NCI-H187 treated with DMSO at 0.1 percent for 48 hours (cell line): Measurements from ENCODE around the gene RAB15.

Experiments
- DNase-seq: peaks from one replicate; lab custom pipeline; 2025; lab: John Stamatoyannopoulos, UW

The RAB15 gene

DNA sequence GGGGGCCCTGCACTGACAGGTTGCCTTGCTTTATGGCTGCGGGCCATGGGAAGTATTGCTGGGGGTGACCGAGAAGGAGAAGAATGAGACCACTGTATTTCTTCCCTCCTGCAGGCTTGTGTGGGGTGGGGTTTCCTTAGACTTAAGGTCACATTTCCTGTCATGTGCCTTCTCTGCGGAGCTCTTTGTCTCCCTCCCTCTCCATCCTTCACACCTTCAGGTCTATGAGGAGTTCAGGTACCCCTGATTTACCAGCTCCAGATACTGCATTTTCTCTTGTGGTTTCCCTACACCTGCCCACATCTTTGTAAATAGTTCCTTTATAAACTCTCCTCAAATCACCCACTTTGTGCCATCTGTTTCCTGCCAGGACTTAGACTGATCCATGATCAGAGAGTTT, 18.2 kb upstream of the RAB15 start:
- DNase-seq: no peak

DNA sequence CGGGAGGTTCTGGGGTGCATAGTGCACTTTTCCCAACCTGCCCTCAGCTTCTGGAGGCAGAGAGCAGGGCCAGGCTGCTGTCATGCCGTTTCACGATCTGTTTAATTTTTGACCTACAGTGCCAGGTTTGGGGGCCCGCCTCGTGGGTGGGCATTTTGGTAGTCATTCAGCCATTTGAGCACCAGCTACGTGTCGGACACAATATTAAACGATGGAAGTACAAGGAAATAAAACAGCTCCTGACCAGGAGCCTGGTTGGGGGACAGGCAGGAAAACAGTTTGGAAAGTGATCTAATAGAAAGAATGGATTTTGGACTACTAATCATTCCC, 15.3 kb upstream of the RAB15 start:
- no peak for DNase-seq

- peak; percentile 94 for DNase-seq
Observed at GRCh38 chr14:64986648-64987437, 14.7 kb upstream of the RAB15 start, which contains the start of gene FNTB. TSS of gene FNTB (plus strand) at chr14:64986895. CDS start at chr14:64986954, 59 bp downstream.

DNA sequence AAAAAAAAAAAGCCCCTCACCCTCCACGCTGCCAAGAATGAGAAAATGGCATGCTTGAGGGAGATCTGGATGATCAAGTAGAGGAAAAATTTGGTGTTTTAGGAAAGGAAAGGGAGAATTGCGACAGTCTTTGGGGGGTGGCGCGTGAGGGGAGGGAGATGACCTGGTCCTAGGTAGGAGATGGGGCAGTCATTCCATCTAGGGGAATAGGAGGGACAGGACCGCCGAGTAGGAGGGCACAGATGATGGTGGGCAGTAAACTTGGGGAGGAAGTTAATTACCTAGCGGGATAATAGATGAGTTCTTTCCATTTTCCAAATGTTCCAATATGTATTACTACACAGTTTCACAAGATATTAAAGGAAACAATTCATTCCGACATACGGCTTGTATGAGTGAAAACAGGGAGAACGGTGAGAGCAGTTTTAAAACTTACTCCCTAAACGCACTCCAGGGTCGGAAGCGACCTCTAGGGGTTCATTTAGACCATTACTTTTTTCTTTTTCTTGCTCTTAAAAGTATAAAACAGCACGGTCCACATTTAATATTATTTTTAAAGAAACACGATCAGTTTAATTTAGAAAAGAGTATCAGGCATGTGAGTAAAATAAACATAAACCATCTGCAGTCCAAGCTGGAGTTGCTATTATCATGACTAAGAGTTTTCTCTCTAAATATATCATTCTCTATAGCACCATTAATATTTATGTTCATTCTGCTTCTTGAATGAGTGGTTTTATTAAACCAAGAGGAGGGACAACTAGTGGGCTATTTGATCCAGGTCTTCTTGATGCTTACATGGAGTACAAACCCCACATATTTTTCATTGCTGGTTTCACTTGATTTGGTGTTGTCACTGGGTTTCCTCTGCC, 11.5 kb upstream of the RAB15 start:
- DNase-seq: no peak

DNA sequence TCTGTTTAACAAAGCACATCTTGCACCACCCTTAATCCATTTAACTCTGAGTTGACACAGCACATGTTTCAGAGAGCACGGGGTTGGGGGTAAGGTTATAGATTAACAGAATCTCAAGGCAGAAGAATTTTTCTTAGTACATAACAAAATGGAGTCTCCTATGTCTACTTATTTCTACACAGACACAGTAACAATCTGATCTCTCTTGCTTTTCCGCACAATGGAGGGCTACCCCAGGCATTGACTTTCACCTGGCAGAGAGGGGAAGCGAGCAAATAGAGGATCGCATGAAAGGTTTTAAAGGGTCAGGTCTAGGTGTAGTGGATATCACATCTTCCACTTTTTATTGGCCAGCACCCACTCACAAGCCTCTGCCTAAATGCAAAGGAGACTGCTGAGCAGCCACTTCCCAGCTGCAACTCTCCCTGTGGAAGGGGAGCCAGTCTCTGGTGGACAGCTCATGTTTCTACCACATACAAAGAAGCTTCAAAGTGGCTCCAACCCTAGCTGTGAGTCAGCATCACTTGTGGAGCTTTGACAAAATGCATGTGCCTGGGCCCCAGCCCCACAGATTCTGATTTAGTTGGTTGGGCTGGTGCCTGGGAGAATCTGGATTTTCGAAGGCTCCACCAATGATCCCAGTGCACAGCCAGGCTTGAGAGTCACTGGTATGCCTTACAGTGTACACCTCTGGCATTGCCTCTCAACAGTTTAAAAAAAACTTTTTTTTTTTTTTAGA, 7.4 kb upstream of the RAB15 start:
- peak; percentile 70 for DNase-seq

- no peak for DNase-seq
Observed at GRCh38 chr14:64974563-64974962, 2.4 kb upstream of the RAB15 start.

DNA sequence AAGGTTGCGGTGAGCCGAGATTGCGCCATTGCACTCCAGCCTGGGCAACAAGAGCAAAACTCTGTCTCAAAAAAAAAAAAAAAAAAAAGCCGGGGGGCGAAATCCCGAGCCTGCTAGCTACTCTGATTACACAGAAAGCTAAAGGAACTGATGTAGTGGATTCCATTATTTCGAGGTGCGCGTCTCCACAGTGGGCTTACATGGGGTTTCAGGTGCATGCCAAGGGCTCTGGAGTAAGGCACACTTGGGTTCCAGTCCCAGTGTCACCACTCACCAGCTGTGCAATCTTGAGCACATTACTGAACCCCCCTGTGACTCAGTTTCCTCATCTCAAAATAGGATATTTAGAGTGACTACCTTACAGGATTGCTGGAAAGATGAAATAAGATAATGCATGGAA, 1.7 kb upstream of the RAB15 start:
- DNase-seq: no peak

DNA sequence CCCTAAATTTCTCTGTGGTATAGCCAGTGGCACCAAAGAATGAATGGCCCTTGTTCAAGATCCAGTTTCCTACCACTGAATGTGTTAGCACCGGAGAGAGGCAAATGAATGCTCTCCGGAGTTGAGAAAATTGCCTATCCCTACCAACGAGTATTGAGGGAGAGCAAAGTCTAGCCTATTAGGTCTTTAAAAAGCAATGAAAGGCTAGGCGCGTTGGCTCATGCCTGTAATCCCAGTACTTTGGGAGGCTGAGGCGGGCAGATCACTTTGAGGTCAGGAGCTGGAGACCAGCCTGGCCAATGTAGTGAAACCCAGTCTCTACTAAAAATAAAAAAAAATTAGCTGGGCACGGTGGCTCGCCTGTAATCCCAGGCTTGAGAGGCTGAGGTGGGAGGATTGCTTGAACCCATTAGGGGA, 898 bp upstream of the RAB15 start:
- DNase-seq: no peak

DNA sequence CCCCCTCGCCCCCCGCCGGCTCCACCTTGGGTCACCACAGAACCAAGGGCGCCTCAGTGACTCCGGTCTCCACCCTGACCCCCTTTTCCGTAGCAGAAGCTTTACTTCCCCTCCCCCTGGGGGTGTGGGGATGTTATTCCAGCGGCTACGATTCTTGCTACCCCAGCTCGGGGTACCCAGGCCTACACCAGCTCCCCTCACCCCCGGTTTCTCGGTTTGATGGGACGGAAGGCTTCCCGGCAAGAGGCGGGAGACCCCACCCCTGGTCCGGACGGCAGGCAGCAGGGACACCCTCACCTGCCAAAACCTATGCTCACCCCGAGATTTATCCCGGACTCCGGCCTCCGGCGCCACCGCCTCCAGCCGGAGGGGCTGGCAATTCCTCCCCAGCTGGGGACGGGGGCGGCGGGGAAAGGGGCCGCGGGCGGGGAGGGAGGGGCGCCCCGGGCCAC, 619 bp downstream of the RAB15 start:
- DNase-seq: no peak

GRCh38 chr14:64970776-64971477, 1.2 kb downstream of the RAB15 start:
- no peak for DNase-seq

- DNase-seq: no peak
Observed at GRCh38 chr14:64970041-64970440, 2.1 kb downstream of the RAB15 start.

- no peak for DNase-seq
Observed at GRCh38 chr14:64968651-64969050, 3.5 kb downstream of the RAB15 start.

DNA sequence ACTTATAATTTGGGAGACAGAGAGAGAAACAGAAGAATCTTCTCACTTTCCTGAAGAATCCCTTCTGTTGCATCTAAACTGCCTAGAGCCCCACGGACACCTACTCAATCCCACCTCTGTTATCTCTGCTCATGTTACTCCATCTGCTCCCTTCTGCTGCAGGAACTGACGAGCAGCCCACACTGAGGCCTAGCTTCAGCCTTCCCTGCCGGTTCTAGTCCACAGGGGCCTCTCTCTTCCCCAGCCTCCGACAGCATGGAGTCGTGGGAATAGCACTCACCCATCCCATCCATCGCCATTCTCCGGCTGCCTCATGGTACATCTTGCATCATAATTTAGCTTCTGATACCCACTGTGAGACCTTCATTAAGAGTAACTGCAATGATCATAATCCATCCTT, 4.0 kb downstream of the RAB15 start:
- DNase-seq: no peak

DNA sequence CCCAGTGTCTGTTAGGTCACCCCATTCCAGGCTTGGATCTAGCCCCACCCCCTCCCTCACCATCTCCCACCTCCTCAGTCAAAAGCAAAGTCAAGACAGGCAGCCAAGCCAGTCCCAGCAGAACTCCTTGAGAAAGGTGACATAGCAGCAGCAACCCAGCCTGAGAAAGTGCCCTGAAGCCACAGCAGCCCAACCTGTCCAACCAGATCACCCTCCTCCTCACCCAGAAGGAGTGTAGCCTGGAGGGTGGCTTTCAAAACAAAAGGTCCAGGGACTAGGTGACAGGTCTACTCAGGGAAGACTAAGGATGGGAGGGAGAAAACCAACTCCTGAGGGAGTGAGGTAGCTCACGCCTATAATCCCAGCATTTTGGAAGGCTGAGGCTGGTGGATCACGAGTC, 5.2 kb downstream of the RAB15 start:
- DNase-seq: no peak

GRCh38 chr14:64965356-64966000, 6.7 kb downstream of the RAB15 start:
- DNase-seq: no peak

- no peak for DNase-seq
Observed at GRCh38 chr14:64963611-64964010, 8.5 kb downstream of the RAB15 start.

- no peak for DNase-seq
Observed at GRCh38 chr14:64960762-64961276, 11.3 kb downstream of the RAB15 start.

DNA sequence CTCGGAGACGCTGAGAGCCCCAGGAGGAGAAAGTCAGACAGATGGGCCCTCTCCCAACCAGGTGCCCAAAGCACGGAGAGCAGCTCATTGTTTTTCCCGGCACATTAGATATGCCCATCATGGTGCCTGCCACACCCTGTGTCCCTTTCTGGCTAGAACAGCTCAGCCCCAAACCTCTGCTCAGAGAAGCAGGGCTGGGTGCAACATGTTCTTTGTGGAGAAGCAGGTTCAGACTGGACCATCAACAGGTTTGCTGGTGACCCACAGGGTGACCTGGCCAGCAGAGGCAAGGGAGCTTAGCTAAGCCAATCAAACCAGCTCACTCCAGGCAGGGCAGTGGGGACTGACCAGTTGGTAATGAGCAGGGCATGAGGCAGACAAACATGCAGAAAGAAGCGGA, 13.4 kb downstream of the RAB15 start:
- no peak for DNase-seq

- no peak for DNase-seq
Observed at GRCh38 chr14:64958201-64958600, 13.9 kb downstream of the RAB15 start.

- DNase-seq: no peak
Observed at GRCh38 chr14:64956697-64957406, 15.3 kb downstream of the RAB15 start.
